HCT116 (cell line): ENCODE results near the gene ZNF490. TPM values are rescaled to one million over a fixed set of nuclear protein-coding genes. Genes with fewer than 3 reads are reported as not detected.

Experiments used
- ATAC-seq: fragments of 200-7000 bp; cut with Tn5 transposase; 2 replicates; pipeline ENCODE4 v1.9.1; 2020; ENCODE audit warnings: mild to moderate bottlenecking, moderate library complexity
- BruUV-seq: library from RNA; stranded (reverse); fragments of 400-500 nt; replicated peaks from 2 replicates; lab custom pipeline; 2021; lab: Mats Ljungman, UMichigan
- CTCF ChIA-PET: fragments of 300-600 bp; sonication (Branson Sonifier 250); formaldehyde crosslinking; loops from one replicate; lab custom pipeline; 2021; ENCODE audit warnings: antibody characterized with exemption; lab: Charles Lee
- POLR2A ChIA-PET: fragments of 300-600, 350-600 bp; sonication (Branson Sonifier 250); formaldehyde crosslinking; loops from one replicate; lab custom pipeline; 2021; ENCODE audit warnings: antibody characterized with exemption; lab: Charles Lee
- RAD21 ChIA-PET, 2 experiments: fragments of 300-600 bp; sonication (Branson Sonifier 250); formaldehyde crosslinking; loops; one replicate each; lab custom pipeline; 2023; ENCODE audit warnings: low total read pairs in 2 of 2; ENCODE audit not compliant: uncharacterized antibody in 2 of 2, unreplicated experiment in 2 of 2, low non-redundant PET in 1 of 2; lab: Charles Lee
- DNase-seq: peaks from one replicate; pipeline ENCODE4 v3.0.0-alpha.2; 2010; ENCODE audit warnings: low read depth, low spot score
- H2AFZ ChIP-seq: fragments of 200-600 bp; shearing (Covaris generic), sonication (generic); 2 replicates; pipeline ENCODE4 v1.6.1; 2017; ENCODE audit warnings: low read depth, mixed run types, mixed read lengths, antibody characterized with exemption, low read length; ENCODE audit not compliant: poor library complexity, severe bottlenecking
- H3K27ac ChIP-seq: 2 replicates; pipeline ENCODE4 v1.5.1; 2012; ENCODE audit warnings: low read depth, low read length
- H3K27me3 ChIP-seq: fragments of 200-600 bp; sonication (generic); 2 replicates; pipeline ENCODE4 v1.6.1; 2016; ENCODE audit warnings: mixed run types, low read length, mixed read lengths; ENCODE audit not compliant: insufficient read depth
- H3K36me3 ChIP-seq, 2 experiments: fragments of 200-500 bp in 1 of 2; fragments of 200-600 bp in 1 of 2; sonication (Bioruptor generic) in 1 of 2; sonication (generic) in 1 of 2; 2 replicates each; pipeline versions ENCODE4 v1.5.1 to v1.6.1; 2014 to 2016; ENCODE audit warnings: low read length in 2 of 2, inconsistent platforms in 1 of 2, mixed read lengths in 1 of 2, mixed run types in 1 of 2; ENCODE audit not compliant: insufficient read depth in 2 of 2, control insufficient read depth in 1 of 2
- H3K4me1 ChIP-seq, 2 experiments: fragments of 200-600 bp in 1 of 2; sonication (generic) in 1 of 2; 2 replicates each; pipeline versions ENCODE4 v1.5.1 to v1.6.1; 2012 to 2017; ENCODE audit warnings: low read length in 2 of 2, inconsistent platforms in 1 of 2, mild to moderate bottlenecking in 1 of 2, mixed read lengths in 1 of 2, mixed run types in 1 of 2, moderate library complexity in 1 of 2; ENCODE audit not compliant: insufficient read depth in 2 of 2, control insufficient read depth in 1 of 2
- H3K4me2 ChIP-seq: fragments of 200-600 bp; sonication (generic); 2 replicates; pipeline ENCODE4 v1.6.1; 2017; ENCODE audit warnings: mixed run types, low read length, mixed read lengths
- H3K4me3 ChIP-seq, 2 experiments: fragments of 200-600 bp in 1 of 2; sonication (generic) in 1 of 2; replicated peaks in 1 of 2; 2 replicates each; pipeline ENCODE4 v1.5.1; 2011 to 2016; ENCODE audit warnings: low read length in 2 of 2, control low read depth in 1 of 2, low read depth in 1 of 2, mild to moderate bottlenecking in 1 of 2, mixed read lengths in 1 of 2, mixed run types in 1 of 2
- H3K79me2 ChIP-seq: fragments of 200-600 bp; sonication (generic); 2 replicates; pipeline ENCODE4 v1.6.1; 2017; ENCODE audit warnings: mild to moderate bottlenecking, mixed run types, low read length, moderate library complexity, mixed read lengths; ENCODE audit not compliant: insufficient read depth
- H3K9ac ChIP-seq: fragments of 200-600 bp; sonication (generic); 2 replicates; pipeline ENCODE4 v1.6.1; 2016; ENCODE audit warnings: low read length, mixed read lengths
- H3K9me2 ChIP-seq: fragments of 200-600 bp; sonication (generic), shearing (Covaris generic); 2 replicates; pipeline ENCODE4 v1.6.1; 2017; ENCODE audit warnings: mixed run types, mild to moderate bottlenecking, moderate library complexity; ENCODE audit not compliant: insufficient read depth
- H3K9me3 ChIP-seq, 2 experiments: fragments of 200-500 bp in 1 of 2; fragments of 200-600 bp in 1 of 2; sonication (Bioruptor generic) in 1 of 2; sonication (generic) in 1 of 2; 2 replicates each; pipeline ENCODE4 v1.6.1; 2014 to 2017; ENCODE audit warnings: low read length in 2 of 2, mixed read lengths in 2 of 2, inconsistent platforms in 1 of 2, low read depth in 1 of 2, mild to moderate bottlenecking in 1 of 2, mixed run types in 1 of 2, moderate library complexity in 1 of 2; ENCODE audit not compliant: control insufficient read depth in 1 of 2, insufficient read depth in 1 of 2
- H4K20me1 ChIP-seq: fragments of 200-600 bp; sonication (generic), shearing (Covaris generic); 2 replicates; pipeline ENCODE4 v1.6.1; 2017; ENCODE audit warnings: mixed run types, mild to moderate bottlenecking, moderate library complexity; ENCODE audit not compliant: insufficient read depth
- ATF3 ChIP-seq: IDR thresholded peaks from 2 replicates; pipeline ENCODE4 v1.6.1; 2012
- CTCF ChIP-seq, 3 experiments: fragments of 200-600 bp in 1 of 3; sonication (generic) in 1 of 3; IDR thresholded peaks in 2 of 3; conservative IDR thresholded peaks in 1 of 3; 2 replicates each; pipeline ENCODE4 v1.5.1; 2012 to 2017; ENCODE audit warnings: low read depth in 2 of 3, low read length in 2 of 3, antibody characterized with exemption in 1 of 3, borderline replicate concordance in 1 of 3, control low read depth in 1 of 3, mild to moderate bottlenecking in 1 of 3, mixed read lengths in 1 of 3, mixed run types in 1 of 3, moderate library complexity in 1 of 3; ENCODE audit not compliant: insufficient read depth in 1 of 3
- EGR1 ChIP-seq: IDR thresholded peaks from 2 replicates; pipeline ENCODE4 v1.6.1; 2012; ENCODE audit warnings: low read depth
- EZH2 ChIP-seq: fragments of 200-600 bp; sonication (generic); IDR thresholded peaks from 2 replicates; pipeline ENCODE4 v1.6.1; 2017; ENCODE audit warnings: antibody characterized with exemption, mixed run types
- FOSL1 ChIP-seq: IDR thresholded peaks from 2 replicates; pipeline ENCODE4 v1.6.1; 2012; ENCODE audit warnings: low read depth
- JUND ChIP-seq: IDR thresholded peaks from 2 replicates; pipeline ENCODE4 v1.6.1; 2012
- MAX ChIP-seq: IDR thresholded peaks from 2 replicates; pipeline ENCODE4 v1.6.1; 2012
- POLR2AphosphoS5 ChIP-seq: IDR thresholded peaks from 2 replicates; pipeline ENCODE4 v1.6.1; 2011; ENCODE audit warnings: mild to moderate bottlenecking, low read depth, low read length, moderate library complexity
- SIN3A ChIP-seq: IDR thresholded peaks from 2 replicates; pipeline ENCODE4 v1.6.1; 2012; ENCODE audit warnings: low read depth
- SP1 ChIP-seq: IDR thresholded peaks from 2 replicates; pipeline ENCODE4 v1.6.1; 2012; ENCODE audit warnings: low read depth
- SRF ChIP-seq: IDR thresholded peaks from 2 replicates; pipeline ENCODE4 v1.6.1; 2012; ENCODE audit warnings: low read depth
- TCF7L2 ChIP-seq: IDR thresholded peaks from 2 replicates; pipeline ENCODE4 v1.7.0; 2011; ENCODE audit warnings: borderline replicate concordance, inconsistent platforms; ENCODE audit not compliant: insufficient read depth, insufficient read length; ENCODE audit errors: extremely low read depth
- YY1 ChIP-seq: IDR thresholded peaks from 2 replicates; pipeline ENCODE4 v1.6.1; 2011; ENCODE audit warnings: low read length, low read depth, moderate library complexity, mild to moderate bottlenecking; ENCODE audit not compliant: insufficient replicate concordance; ENCODE audit errors: extremely low read depth
- ZBTB33 ChIP-seq: IDR thresholded peaks from 2 replicates; pipeline ENCODE4 v1.6.1; 2011; ENCODE audit warnings: mild to moderate bottlenecking, low read length, moderate library complexity; ENCODE audit not compliant: insufficient replicate concordance; ENCODE audit errors: extremely low read depth
- ZFX ChIP-seq: fragments of 450-650 bp; IDR thresholded peaks from 2 replicates; pipeline ENCODE4 v1.6.1; 2017
- ZNF274 ChIP-seq: fragments of 200-500 bp; sonication (Bioruptor generic); IDR thresholded peaks from 2 replicates; pipeline ENCODE4 v1.6.1; 2014; ENCODE audit warnings: mild to moderate bottlenecking, low read depth, low read length, inconsistent platforms
- intact Hi-C: fragments of 100-400 bp; cut with micrococcal nuclease; formaldehyde crosslinking; loops from 2 replicates; pipeline ENCODE4 v1.10.0; 2022
- total RNA-seq: library from RNA; stranded (reverse); gene quantifications from one replicate; pipeline ENCODE4 v1.2.1, GENCODE V29; 2021; ENCODE audit not compliant: unreplicated experiment

The ZNF490 gene
- total RNA-seq, 1 experiment from 2014 or later: 5.8 TPM

- DNase-seq (no peak), ATAC-seq (no peak)
- RAD21 ChIA-PET: no interaction called here
- H3K4me2 ChIP-seq: no peak overlapping the region
- no peaks in the 10 kb centered on the region for H4K20me1 ChIP-seq
- peaks cover 0 to 4% of the 10 kb centered on the region in 2 experiments; a peak in 1 of 4 replicates for H3K9me3 ChIP-seq
- H3K27me3 ChIP-seq: no peaks in the 10 kb centered on the region
- H3K27ac ChIP-seq: no peak overlapping the region
- POLR2A ChIA-PET: no interaction called here
- no peak overlapping the region for H3K9ac ChIP-seq
- no peaks in the 10 kb centered on the region for H3K36me3 ChIP-seq
- no peak overlapping the region for H3K4me3 ChIP-seq
- CTCF ChIA-PET: no interaction called here
- no peaks in the 10 kb centered on the region for H3K79me2 ChIP-seq
- no peak for TF ChIP-seq ATF3
- no peak for TF ChIP-seq POLR2AphosphoS5
- TF ChIP-seq FOSL1: no peak
- no peak for TF ChIP-seq SIN3A
- TF ChIP-seq CTCF (IDR thresholded peaks at IDR 0.05 in 2 of 3, conservative IDR thresholded peaks at IDR 0.05 in 1 of 3; ENCODE audit: borderline replicate concordance in 1 of 3, insufficient read depth in 1 of 3, low read depth in 2 of 3, low read length in 2 of 3): no peak
- no peak for TF ChIP-seq YY1
- no peak for TF ChIP-seq MAX
- TF ChIP-seq EGR1: no peak
- no peak for TF ChIP-seq ZFX
- TF ChIP-seq SP1: no peak
- TF ChIP-seq JUND: no peak
- TF ChIP-seq EZH2: no peak
- no peak for TF ChIP-seq ZNF274
- no peak for TF ChIP-seq TCF7L2
- TF ChIP-seq SRF: no peak
- TF ChIP-seq ZBTB33: no peak
- no peak overlapping the region for H2AFZ ChIP-seq
- no peaks in the 10 kb centered on the region for H3K9me2 ChIP-seq
- no peaks in the 10 kb centered on the region for H3K4me1 ChIP-seq
- intact Hi-C loops: no loop called here
- BruUV-seq: no TSS peak
Observed at GRCh38 chr19:12641456-12641855, 30.8 kb upstream of the ZNF490 start.
